B cell (primary cell): ENCODE measurements around the gene DQX1. TPM values are rescaled to one million over a fixed set of nuclear protein-coding genes. Genes with fewer than 3 reads are reported as not detected.

Source experiments
- ATAC-seq: fragments of 200-7000 bp; cut with Tn5 transposase; one replicate; pipeline ENCODE4 v1.10.0; 2021; ENCODE audit warnings: low read depth, mild to moderate bottlenecking, moderate number of reproducible peaks, moderate library complexity
- CTCF ChIA-PET: fragments of 350-600 bp; sonication (Branson Sonifier 250); formaldehyde crosslinking; loops from one replicate; lab custom pipeline; 2021; ENCODE audit warnings: antibody characterized with exemption, inconsistent platforms; lab: Charles Lee
- POLR2A ChIA-PET: fragments of 350-600 bp; sonication (Branson Sonifier 250); formaldehyde crosslinking; loops from one replicate; lab custom pipeline; 2021; ENCODE audit warnings: antibody characterized with exemption; lab: Charles Lee
- DNase-seq: peaks from one replicate; pipeline ENCODE4 v3.0.0; 2013
- H2AFZ ChIP-seq: 2 replicates; pipeline ENCODE4 v1.6.1; 2012; ENCODE audit warnings: mild to moderate bottlenecking, low read depth, low read length; ENCODE audit not compliant: insufficient read depth, poor library complexity, severe bottlenecking
- H3K27ac ChIP-seq, 2 donors: 1 replicate in 1 of 2; 2 replicates in 1 of 2; pipeline ENCODE4 v1.5.1; 2012 to 2013; ENCODE audit warnings: low read length in 2 of 2, mild to moderate bottlenecking in 2 of 2, moderate library complexity in 1 of 2
- H3K27me3 ChIP-seq, 4 experiments: fragments of 200-600 bp in 1 of 4; sonication (generic) in 1 of 4; replicated peaks in 1 of 4; 1 replicate in 2 of 4; 2 replicates in 2 of 4; pipeline versions ENCODE4 v1.6.1 to v1.7.0; 2013 to 2016; ENCODE audit warnings: low read length in 3 of 4, mild to moderate bottlenecking in 2 of 4, mixed read lengths in 1 of 4, moderate library complexity in 1 of 4; ENCODE audit not compliant: insufficient read depth in 4 of 4, control insufficient read depth in 3 of 4; ENCODE audit errors: control extremely low read depth in 1 of 4
- H3K36me3 ChIP-seq, 2 experiments: replicated peaks in 1 of 2; 1 replicate in 1 of 2; 2 replicates in 1 of 2; pipeline versions ENCODE4 v1.6.1 to v1.7.1; 2013; ENCODE audit warnings: low read length in 1 of 2; ENCODE audit not compliant: insufficient read depth in 2 of 2, control insufficient read depth in 1 of 2; ENCODE audit errors: control extremely low read depth in 1 of 2, extremely low read depth in 1 of 2
- H3K4me1 ChIP-seq, 2 donors: fragments of 200-600 bp in 1 of 2; sonication (generic) in 1 of 2; 1 replicate in 1 of 2; 2 replicates in 1 of 2; pipeline versions ENCODE4 v1.5.1 to v1.6.1; 2013 to 2017; ENCODE audit warnings: low read length in 2 of 2; ENCODE audit not compliant: control insufficient read depth in 2 of 2, insufficient read depth in 2 of 2
- H3K4me2 ChIP-seq: replicated peaks from 2 replicates; pipeline ENCODE3; 2012; ENCODE audit warnings: mild to moderate bottlenecking, low read depth, low read length; ENCODE audit not compliant: poor library complexity, severe bottlenecking
- H3K4me3 ChIP-seq, 5 experiments: fragments of 200-600 bp in 1 of 5; sonication (generic) in 1 of 5; 1 replicate in 3 of 5; 2 replicates in 2 of 5; pipeline versions ENCODE4 v1.5.1 to v1.7.0; 2011 to 2016; ENCODE audit warnings: low read length in 4 of 5, mild to moderate bottlenecking in 4 of 5, low read depth in 2 of 5, control low read depth in 1 of 5, moderate library complexity in 1 of 5; ENCODE audit not compliant: insufficient read depth in 1 of 5; ENCODE audit errors: control extremely low read depth in 1 of 5, extremely low read depth in 1 of 5
- H3K79me2 ChIP-seq: fragments of 200-600 bp; sonication (generic); one replicate; pipeline ENCODE4 v1.6.0; 2016; ENCODE audit warnings: low read length; ENCODE audit not compliant: control insufficient read depth, insufficient read depth
- H3K9ac ChIP-seq: fragments of 200-600 bp; sonication (generic); 2 replicates; pipeline ENCODE4 v1.6.1; 2017; ENCODE audit warnings: mild to moderate bottlenecking, low read length, moderate library complexity
- H3K9me3 ChIP-seq, 3 donors: one replicate each; pipeline versions ENCODE4 v1.6.1 to v1.7.1; 2013; ENCODE audit warnings: low read length in 2 of 3; ENCODE audit not compliant: control insufficient read depth in 2 of 3, insufficient read depth in 1 of 3; ENCODE audit errors: control extremely low read depth in 1 of 3
- H4K20me1 ChIP-seq: 2 replicates; pipeline ENCODE4 v1.6.0; 2012; ENCODE audit warnings: mild to moderate bottlenecking, low read length; ENCODE audit not compliant: insufficient read depth, control insufficient read depth, poor library complexity, severe bottlenecking
- H3K27ac Mint-ChIP-seq: one replicate; pipeline ENCODE4 v1.8.0; 2021; ENCODE audit warnings: mixed read lengths
- H3K27me3 Mint-ChIP-seq: one replicate; pipeline ENCODE4 v1.8.0; 2021; ENCODE audit warnings: mixed read lengths
- H3K4me1 Mint-ChIP-seq: one replicate; pipeline ENCODE4 v1.8.0; 2021; ENCODE audit warnings: mixed read lengths
- H3K4me3 Mint-ChIP-seq: one replicate; pipeline ENCODE4 v1.8.0; 2021; ENCODE audit warnings: mixed read lengths
- H3K9me3 Mint-ChIP-seq: one replicate; pipeline ENCODE4 v1.8.0; 2022; ENCODE audit warnings: mixed read lengths; ENCODE audit not compliant: insufficient read depth
- EZH2 ChIP-seq: IDR thresholded peaks from 2 replicates; pipeline ENCODE4 v1.6.1; 2012; ENCODE audit warnings: borderline replicate concordance, low read depth, mild to moderate bottlenecking, moderate library complexity, low read length; ENCODE audit not compliant: insufficient read depth, poor library complexity, severe bottlenecking
- WGBS: methylation state at CpG from one replicate; pipeline ENCODE4 v1.1.5; 2013; ENCODE audit warnings: missing lambda C conversion rate; ENCODE audit not compliant: insufficient coverage; 5-methylcytosine and 5-hydroxymethylcytosine counted together
- intact Hi-C: fragments of 100-400 bp; cut with micrococcal nuclease; formaldehyde crosslinking; loops from one replicate; pipeline ENCODE4 v1.10.0; 2022
- polyA plus RNA-seq: library from polyadenylated mRNA; depleted of rRNA; stranded (reverse); fragments of >200 nt; gene quantifications from 2 replicates; pipeline ENCODE4 v1.2.3, GENCODE V29; 2012
- total RNA-seq, 2 donors: library from RNA; stranded (reverse); fragments of 120-200 nt in 1 of 2; gene quantifications; 1 replicate in 1 of 2; 2 replicates in 1 of 2; pipeline versions ENCODE4 v1.2.3 to v1.2.4, GENCODE V29; 2013 to 2022
- TF ChIP-seq, protein P1 (sequence below): fragments of 200-600 bp; IDR thresholded peaks from one replicate; pipeline ENCODE4 v1.8.0; 2022; ENCODE audit warnings: antibody characterized with exemption, mild to moderate bottlenecking

The DQX1 gene
- total and polyA plus RNA-seq, 2 donors (not counting 1 experiment from before 2014, with no cell fraction given), result 0.46 to 0.57 TPM

DNA sequence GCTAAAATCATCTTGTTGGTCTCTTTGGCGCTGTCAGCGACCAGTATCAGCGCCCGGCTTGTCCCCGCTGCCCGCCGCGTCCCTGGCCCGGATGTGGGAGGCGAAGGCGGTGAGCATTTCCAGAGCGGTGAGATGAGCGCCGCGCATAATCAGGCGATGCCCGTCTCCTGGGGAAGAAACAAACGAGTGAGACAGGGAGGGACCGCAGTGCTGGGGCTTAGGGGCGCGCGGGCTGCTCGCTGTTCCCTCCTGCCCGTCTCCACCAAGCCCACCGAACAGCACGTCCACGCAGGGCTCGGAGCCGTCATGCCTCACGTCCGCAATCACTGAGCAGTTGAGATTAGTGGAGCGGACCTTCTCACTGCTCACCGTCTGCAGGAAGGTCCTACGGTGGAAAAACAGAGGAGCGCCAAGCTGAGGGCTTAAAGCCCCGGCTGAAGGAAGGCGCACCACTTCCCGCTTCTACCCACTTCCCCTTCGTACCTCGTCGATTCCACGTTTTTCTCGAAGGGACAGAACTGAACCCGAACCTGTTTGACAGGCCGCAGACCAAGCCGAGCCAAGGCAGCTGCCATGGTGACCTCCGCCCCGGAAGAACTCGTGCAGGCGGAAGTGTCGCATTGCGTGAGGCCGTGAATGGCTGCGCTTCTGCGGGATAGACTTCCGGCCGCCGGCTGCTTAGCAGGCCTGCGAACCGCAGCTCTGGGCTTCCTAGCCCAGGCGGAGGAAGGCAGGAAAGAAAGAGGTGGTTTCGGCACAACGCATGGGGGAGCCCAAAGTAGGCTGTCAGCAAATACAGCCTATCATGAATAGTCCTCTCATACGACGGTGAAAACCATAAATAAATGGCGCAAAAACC is 53.7 kb downstream of the DQX1 start, which contains the start of gene MRPL53:
Gene MRPL53, minus strand, starts transcription at position 595 of the 859 bp plus-strand sequence. Its CDS starts 20 bp downstream, at position 575.
- under 1% methylated on average over 66 of the region's 66 CpGs for WGBS
- H3K9me3 ChIP-seq, result peaks cover 0 to 5% (median 0%) of the 10 kb centered on the region in 3 donors
- H3K27me3 ChIP-seq, result no peaks in the 10 kb centered on the region
- intact Hi-C loops, result loop anchor here (1.0 kb wide), 3 partner anchors 11 to 57 kb away; partner anchors contain the start of genes AUP1, HTRA2, TTC31 and WBP1
- H3K36me3 ChIP-seq, result peaks cover 0 to 23% of the 10 kb centered on the region in 2 experiments
- Mint-ChIP-seq H3K9me3 (no peaks in the 10 kb centered on the region), H3K27ac (peak within 1 kb of the TSS; percentile 99), H3K4me1 (peaks cover 20% of the 10 kb centered on the region), H3K27me3 (no peaks in the 10 kb centered on the region), H3K4me3 (peak within 1 kb of the TSS; percentile 99)
- no peaks in the 10 kb centered on the region for H4K20me1 ChIP-seq
- TF ChIP-seq EZH2, result no peak
- ATAC-seq (peak; percentile 93), DNase-seq (peak; percentile 97)
- ChIA-PET POLR2A (interaction anchor here (0.7 to 4.1 kb wide), 8 partner anchors 10 to 352 kb away, joined by 3 to 63 read pairs (median 6); partner anchors contain the start of genes AUP1, CCDC142, HTRA2 and INO80B), CTCF (interaction anchor here (0.6 to 1.6 kb wide), 10 partner anchors 9 to 137 kb away, joined by 3 to 11 read pairs (median 4); partner anchors contain the start of genes CCDC142, INO80B, TTC31 and WBP1)
- H3K4me3 ChIP-seq, result peak within 1 kb of the TSS; percentile 65 to 89 (median 67)
- peak within 1 kb of the TSS; percentile 94 for H2AFZ ChIP-seq
- peak within 1 kb of the TSS; percentile 85 for H3K4me2 ChIP-seq
- H3K4me1 ChIP-seq, result peaks cover 16 to 22% of the 10 kb centered on the region in 2 donors
- H3K79me2 ChIP-seq, result peaks cover 8% of the 10 kb centered on the region
- H3K27ac ChIP-seq, result peak within 1 kb of the TSS; percentile 69 to 94
- H3K9ac ChIP-seq, result peak within 1 kb of the TSS; percentile 69

- Histone ChIP-seq H3K4me3 (peak overlapping the region; percentile 65 to 89 (median 67)), H3K9ac (peak overlapping the region; percentile 69), H3K79me2 (peaks cover 6% of the 10 kb centered on the region), H3K27ac (peak overlapping the region; percentile 69 to 94), H3K4me2 (peak overlapping the region; percentile 85), H3K36me3 (peaks cover 0 to 18% of the 10 kb centered on the region in 2 experiments), H4K20me1 (no peaks in the 10 kb centered on the region), H3K27me3 (no peaks in the 10 kb centered on the region), H2AFZ (peak overlapping the region; percentile 94), H3K9me3 (peaks cover 0 to 5% (median 0%) of the 10 kb centered on the region in 3 donors), H3K4me1 (peaks cover 16 to 22% of the 10 kb centered on the region in 2 donors)
- Mint-ChIP-seq H3K4me1 (peaks cover 20% of the 10 kb centered on the region), H3K9me3 (no peaks in the 10 kb centered on the region), H3K27ac (peak overlapping the region; percentile 99), H3K4me3 (peak overlapping the region; percentile 99), H3K27me3 (no peaks in the 10 kb centered on the region)
- DNase-seq, result no peak
- no peak for TF ChIP-seq EZH2
- TF ChIP-seq, protein P1, sequence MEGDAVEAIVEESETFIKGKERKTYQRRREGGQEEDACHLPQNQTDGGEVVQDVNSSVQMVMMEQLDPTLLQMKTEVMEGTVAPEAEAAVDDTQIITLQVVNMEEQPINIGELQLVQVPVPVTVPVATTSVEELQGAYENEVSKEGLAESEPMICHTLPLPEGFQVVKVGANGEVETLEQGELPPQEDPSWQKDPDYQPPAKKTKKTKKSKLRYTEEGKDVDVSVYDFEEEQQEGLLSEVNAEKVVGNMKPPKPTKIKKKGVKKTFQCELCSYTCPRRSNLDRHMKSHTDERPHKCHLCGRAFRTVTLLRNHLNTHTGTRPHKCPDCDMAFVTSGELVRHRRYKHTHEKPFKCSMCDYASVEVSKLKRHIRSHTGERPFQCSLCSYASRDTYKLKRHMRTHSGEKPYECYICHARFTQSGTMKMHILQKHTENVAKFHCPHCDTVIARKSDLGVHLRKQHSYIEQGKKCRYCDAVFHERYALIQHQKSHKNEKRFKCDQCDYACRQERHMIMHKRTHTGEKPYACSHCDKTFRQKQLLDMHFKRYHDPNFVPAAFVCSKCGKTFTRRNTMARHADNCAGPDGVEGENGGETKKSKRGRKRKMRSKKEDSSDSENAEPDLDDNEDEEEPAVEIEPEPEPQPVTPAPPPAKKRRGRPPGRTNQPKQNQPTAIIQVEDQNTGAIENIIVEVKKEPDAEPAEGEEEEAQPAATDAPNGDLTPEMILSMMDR, result no peak
- WGBS, result 81% methylated on average over 8 of the region's 16 CpGs
- intact Hi-C loops, result loop anchor here (1.0 kb wide), 3 partner anchors 12 to 58 kb away; partner anchors contain the start of genes AUP1, HTRA2, TTC31 and WBP1
- CTCF ChIA-PET, result interaction anchor here (0.7 to 1.6 kb wide), 3 partner anchors 10 to 1258 kb away, joined by 4 to 6 read pairs (median 6); partner anchors contain the start of gene WBP1
- POLR2A ChIA-PET, result interaction anchor here (0.7 to 4.1 kb wide), 3 partner anchors 10 to 364 kb away, joined by 7 to 63 read pairs (median 36); partner anchors contain the start of genes CCDC142, TTC31 and WBP1
- no peak for ATAC-seq
Measured at GRCh38 chr2:74471332-74472065, 54.5 kb downstream of the DQX1 start.
